Endothelial cell of umbilical vein (primary cell): Measurements from ENCODE around the gene STAT4. TPM values are rescaled to one million over a fixed set of nuclear protein-coding genes. Genes with fewer than 3 reads are reported as not detected.

Experiments
- BruUV-seq: library from RNA; stranded (reverse); fragments of 400-500 nt; replicated peaks from 2 replicates; lab custom pipeline; 2021; lab: Mats Ljungman, UMichigan
- CTCF ChIA-PET: fragments of 300-600, 350-600 bp; sonication (Branson Sonifier 250); formaldehyde crosslinking; loops from one replicate; lab custom pipeline; 2021; ENCODE audit warnings: antibody characterized with exemption, inconsistent platforms; lab: Charles Lee
- POLR2A ChIA-PET: fragments of 300-600, 350-600 bp; sonication (Branson Sonifier 250); formaldehyde crosslinking; loops from one replicate; lab custom pipeline; 2021; ENCODE audit warnings: antibody characterized with exemption, inconsistent platforms; lab: Charles Lee
- DNase-seq: peaks from one replicate; pipeline ENCODE4 v3.0.0-alpha.2; 2011; ENCODE audit warnings: low read depth, low spot score
- FAIRE-seq: peaks from 2 replicates; lab custom pipeline; 2011; peaks lifted over from hg19 to GRCh38; lab: Jason Lieb, UNC
- H2AFZ ChIP-seq: 2 replicates; pipeline ENCODE4 v1.6.0; 2012; ENCODE audit warnings: low read depth, low read length, control low read depth, inconsistent platforms
- H3K27ac ChIP-seq: 2 replicates; pipeline ENCODE4 v1.5.1; 2011; ENCODE audit warnings: low read depth, mild to moderate bottlenecking, control low read depth, low read length, moderate library complexity; ENCODE audit not compliant: insufficient read depth
- H3K27me3 ChIP-seq, 2 experiments: 2 replicates each; pipeline versions ENCODE4 v1.6.0 to v1.6.1; 2011; ENCODE audit warnings: low read length in 2 of 2, mixed read lengths in 1 of 2; ENCODE audit not compliant: control insufficient read depth in 2 of 2, insufficient read depth in 2 of 2
- H3K36me3 ChIP-seq, 2 experiments: 2 replicates in 1 of 2; 3 replicates in 1 of 2; pipeline ENCODE4 v1.5.1; 2011; ENCODE audit warnings: low read length in 2 of 2, mild to moderate bottlenecking in 1 of 2, moderate library complexity in 1 of 2; ENCODE audit not compliant: control insufficient read depth in 2 of 2, insufficient read depth in 2 of 2; ENCODE audit errors: extremely low read depth in 1 of 2
- H3K4me1 ChIP-seq: 3 replicates; pipeline ENCODE4 v1.5.1; 2011; ENCODE audit warnings: mild to moderate bottlenecking, low read length; ENCODE audit not compliant: control insufficient read depth, insufficient read depth; ENCODE audit errors: extremely low read depth
- H3K4me2 ChIP-seq: 2 replicates; pipeline ENCODE4 v1.6.1; 2011; ENCODE audit warnings: low read length, control low read depth, mixed read lengths; ENCODE audit not compliant: insufficient read depth
- H3K4me3 ChIP-seq, 3 experiments: fragments of 200-600 bp in 1 of 3; sonication (generic), shearing (Covaris generic) in 1 of 3; replicated peaks in 1 of 3; 2 replicates each; pipeline ENCODE4 v1.5.1; 2011 to 2016; ENCODE audit warnings: control low read depth in 3 of 3, low read length in 3 of 3, mild to moderate bottlenecking in 2 of 3, inconsistent platforms in 1 of 3, low read depth in 1 of 3, moderate library complexity in 1 of 3; ENCODE audit not compliant: insufficient read depth in 1 of 3
- H3K79me2 ChIP-seq: 2 replicates; pipeline ENCODE4 v1.6.0; 2012; ENCODE audit warnings: low read length, inconsistent platforms; ENCODE audit not compliant: control insufficient read depth, insufficient read depth
- H3K9ac ChIP-seq: replicated peaks from 2 replicates; pipeline ENCODE3; 2011; ENCODE audit warnings: low read length, control low read depth; ENCODE audit not compliant: insufficient read depth; ENCODE audit errors: extremely low read depth
- H3K9me1 ChIP-seq: replicated peaks from 3 replicates; pipeline ENCODE4 v1.6.0; 2011; ENCODE audit warnings: mild to moderate bottlenecking, low read length; ENCODE audit not compliant: control insufficient read depth, insufficient read depth; ENCODE audit errors: extremely low read depth
- H3K9me3 ChIP-seq: replicated peaks from 2 replicates; pipeline ENCODE4 v1.5.1; 2012; ENCODE audit warnings: low read length, inconsistent platforms; ENCODE audit not compliant: control insufficient read depth, insufficient read depth
- H4K20me1 ChIP-seq: replicated peaks from 2 replicates; pipeline ENCODE3; 2011; ENCODE audit warnings: mild to moderate bottlenecking, low read length; ENCODE audit not compliant: control insufficient read depth, insufficient read depth; ENCODE audit errors: extremely low read depth
- GATA2 ChIP-seq: IDR thresholded peaks from 2 replicates; pipeline ENCODE4 v1.7.0; 2011; ENCODE audit warnings: low read depth, mild to moderate bottlenecking, moderate library complexity, mixed read lengths, low read length; ENCODE audit not compliant: insufficient read length, insufficient read depth
- JUN ChIP-seq: IDR thresholded peaks from 2 replicates; pipeline ENCODE4 v1.6.1; 2011; ENCODE audit warnings: borderline replicate concordance, low read depth; ENCODE audit not compliant: insufficient read length, insufficient read depth
- MYC ChIP-seq: IDR thresholded peaks from one replicate; pipeline ENCODE4 v1.6.1; 2011; ENCODE audit warnings: mild to moderate bottlenecking, low read depth, low read length
- POLR2A ChIP-seq: IDR thresholded peaks from 2 replicates; pipeline ENCODE4 v1.6.1; 2012; ENCODE audit warnings: low read depth, mild to moderate bottlenecking, control low read depth, low read length
- POLR2AphosphoS5 ChIP-seq: IDR thresholded peaks from 2 replicates; pipeline ENCODE4 v1.6.1; 2012; ENCODE audit warnings: low read depth, mild to moderate bottlenecking, control low read depth, low read length, moderate library complexity; ENCODE audit not compliant: insufficient read depth
- dilution Hi-C: fragments of 300-500 bp; cut with MboI; formaldehyde crosslinking; loops from one replicate; pipeline ENCODE4 v1.15.0; 2019; ENCODE audit warnings: low sequenced_read_pairs; ENCODE audit not compliant: extremely low pct_ligation_motif_present
- intact Hi-C: fragments of 100-400 bp; cut with micrococcal nuclease; formaldehyde crosslinking; loops from one replicate; pipeline ENCODE4 v1.10.0; 2022
- polyA plus RNA-seq, 4 experiments: library from polyadenylated mRNA; depleted of rRNA in 3 of 4; stranded (reverse) in 3 of 4; unstranded in 1 of 4; fragments of >200 nt; gene quantifications; 2 replicates each; pipeline versions ENCODE4 v1.2.1 to v1.2.3, GENCODE V29; 2011 to 2012; ENCODE audit warnings: missing spikeins in 1 of 4
- total RNA-seq: library from RNA; stranded (reverse); gene quantifications from 2 replicates; pipeline ENCODE4 v1.2.3, GENCODE V29; 2021
- TF ChIP-seq, protein P1 (sequence below), 2 donors: IDR thresholded peaks; 1 replicate in 1 of 2; 2 replicates in 1 of 2; pipeline ENCODE4 v1.5.1; 2011; ENCODE audit warnings: low read length in 2 of 2, mild to moderate bottlenecking in 2 of 2, moderate library complexity in 2 of 2, control low read depth in 1 of 2, inconsistent platforms in 1 of 2, low read depth in 1 of 2; ENCODE audit not compliant: insufficient read depth in 1 of 2; ENCODE audit errors: extremely low read depth in 1 of 2
- TF ChIP-seq, protein P2 (sequence below): IDR thresholded peaks from 2 replicates; pipeline ENCODE4 v1.6.1; 2011; ENCODE audit not compliant: insufficient read depth, insufficient read length

STAT4 gene
- total and polyA plus RNA-seq, 2 donors (not counting 3 experiments of a cell fraction or from before 2014, with no cell fraction given) = 0.46 to 1.2 TPM

DNA sequence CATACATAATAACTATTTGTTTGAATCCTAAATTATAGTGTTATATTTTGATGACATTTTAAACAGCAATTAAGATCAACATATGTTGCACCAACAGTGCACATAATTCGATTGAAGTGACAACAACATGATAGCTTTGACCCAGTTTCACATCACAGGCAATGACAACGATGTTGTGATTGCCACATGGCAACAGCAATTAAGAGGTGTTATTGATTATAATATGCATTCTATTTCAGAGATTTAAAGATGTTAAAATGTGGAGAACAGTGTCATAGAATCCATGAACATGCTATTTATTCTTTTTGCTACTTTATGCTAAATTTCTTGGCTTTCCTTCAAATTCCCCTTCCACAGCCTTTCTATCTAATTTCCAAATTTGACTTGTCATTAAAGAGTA is 68.5 kb downstream of the STAT4 start:
- DNase-seq = no peak
- intact Hi-C loops = no loop called here
- Histone ChIP-seq H3K4me2 (no peak overlapping the region), H4K20me1 (no peaks in the 10 kb centered on the region), H3K27me3 (no peaks in the 10 kb centered on the region), H3K9me3 (no peaks in the 10 kb centered on the region), H3K9ac (no peak overlapping the region), H3K4me3 (no peak overlapping the region), H3K9me1 (no peaks in the 10 kb centered on the region), H3K79me2 (no peaks in the 10 kb centered on the region), H2AFZ (no peak overlapping the region), H3K27ac (no peak overlapping the region), H3K4me1 (no peaks in the 10 kb centered on the region), H3K36me3 (no peaks in the 10 kb centered on the region)
- BruUV-seq = no TSS peak
- dilution Hi-C loops = no loop called here
- TF ChIP-seq POLR2A (no peak), GATA2 (no peak), JUN (no peak), MYC (no peak), POLR2AphosphoS5 (no peak)
- TF ChIP-seq, protein P1, sequence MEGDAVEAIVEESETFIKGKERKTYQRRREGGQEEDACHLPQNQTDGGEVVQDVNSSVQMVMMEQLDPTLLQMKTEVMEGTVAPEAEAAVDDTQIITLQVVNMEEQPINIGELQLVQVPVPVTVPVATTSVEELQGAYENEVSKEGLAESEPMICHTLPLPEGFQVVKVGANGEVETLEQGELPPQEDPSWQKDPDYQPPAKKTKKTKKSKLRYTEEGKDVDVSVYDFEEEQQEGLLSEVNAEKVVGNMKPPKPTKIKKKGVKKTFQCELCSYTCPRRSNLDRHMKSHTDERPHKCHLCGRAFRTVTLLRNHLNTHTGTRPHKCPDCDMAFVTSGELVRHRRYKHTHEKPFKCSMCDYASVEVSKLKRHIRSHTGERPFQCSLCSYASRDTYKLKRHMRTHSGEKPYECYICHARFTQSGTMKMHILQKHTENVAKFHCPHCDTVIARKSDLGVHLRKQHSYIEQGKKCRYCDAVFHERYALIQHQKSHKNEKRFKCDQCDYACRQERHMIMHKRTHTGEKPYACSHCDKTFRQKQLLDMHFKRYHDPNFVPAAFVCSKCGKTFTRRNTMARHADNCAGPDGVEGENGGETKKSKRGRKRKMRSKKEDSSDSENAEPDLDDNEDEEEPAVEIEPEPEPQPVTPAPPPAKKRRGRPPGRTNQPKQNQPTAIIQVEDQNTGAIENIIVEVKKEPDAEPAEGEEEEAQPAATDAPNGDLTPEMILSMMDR (IDR thresholded peaks at IDR 0.05; ENCODE audit: extremely low read depth in 1 of 2, insufficient read depth in 1 of 2, low read depth in 1 of 2, low read length in 2 of 2) = no peak
- TF ChIP-seq, protein P2, sequence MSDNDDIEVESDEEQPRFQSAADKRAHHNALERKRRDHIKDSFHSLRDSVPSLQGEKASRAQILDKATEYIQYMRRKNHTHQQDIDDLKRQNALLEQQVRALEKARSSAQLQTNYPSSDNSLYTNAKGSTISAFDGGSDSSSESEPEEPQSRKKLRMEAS = no peak
- CTCF ChIA-PET = no interaction called here
- POLR2A ChIA-PET = no interaction called here
- no peak for FAIRE-seq
